K562 (cell line): ENCODE measurements around the gene FSD1L. TPM values are rescaled to one million over a fixed set of nuclear protein-coding genes. Genes with fewer than 3 reads are reported as not detected.

Experiments
- ATAC-seq: fragments of 200-7000 bp; cut with Tn5 transposase; 3 replicates; pipeline ENCODE4 v1.9.1; 2020; ENCODE audit warnings: moderate library complexity
- BruUV-seq: library from RNA; stranded (reverse); fragments of 400-500 nt; replicated peaks from 2 replicates; lab custom pipeline; 2021; lab: Mats Ljungman, UMichigan
- CTCF ChIA-PET: fragments of 300-600 bp; formaldehyde crosslinking; extraction: SDS; loops from one replicate; lab custom pipeline; 2021; ENCODE audit warnings: low intra/inter-chr PET ratio; lab: Yijun Ruan, JAX
- POLR2A ChIA-PET: fragments of 300-600, 350-650 bp; sonication (Branson Sonifier 250); formaldehyde crosslinking; extraction: SDS; loops from one replicate; lab custom pipeline; 2021; ENCODE audit warnings: antibody characterized with exemption, inconsistent platforms; lab: Yijun Ruan, JAX
- DNase-seq, 4 experiments: peaks; one replicate each; pipeline versions ENCODE4 v3.0.0 to v3.0.0-alpha.2; 2011 to 2018; ENCODE audit warnings: low spot score in 3 of 4, mixed read lengths in 3 of 4; ENCODE audit errors: extremely low read depth in 1 of 4
- FAIRE-seq: peaks from 2 replicates; lab custom pipeline; 2011; peaks lifted over from hg19 to GRCh38; lab: Jason Lieb, UNC
- H2AFZ ChIP-seq: 2 replicates; pipeline ENCODE4 v1.6.0; 2011; ENCODE audit warnings: low read depth, low read length, control low read depth, inconsistent platforms
- H3K27ac ChIP-seq: fragments of 200-600 bp; 3 replicates; pipeline ENCODE4 v1.8.0; 2011; ENCODE audit warnings: low read depth, mild to moderate bottlenecking, control low read depth, inconsistent platforms, low read length, moderate library complexity, mixed read lengths; ENCODE audit errors: extremely low read depth
- H3K27me3 ChIP-seq, 2 experiments: fragments of 300-600 bp in 1 of 2; 2 replicates in 1 of 2; 3 replicates in 1 of 2; pipeline versions ENCODE4 v1.6.0 to v1.8.0; 2011; ENCODE audit warnings: inconsistent platforms in 2 of 2, low read length in 2 of 2, mild to moderate bottlenecking in 1 of 2, mixed read lengths in 1 of 2, moderate library complexity in 1 of 2; ENCODE audit not compliant: control insufficient read depth in 2 of 2, insufficient read depth in 2 of 2
- H3K36me3 ChIP-seq: fragments of 300-600 bp; 3 replicates; pipeline ENCODE4 v1.8.0; 2011; ENCODE audit warnings: mild to moderate bottlenecking, low read length, inconsistent platforms; ENCODE audit not compliant: control insufficient read depth, insufficient read depth
- H3K4me1 ChIP-seq, 2 experiments: fragments of 200-600 bp in 1 of 2; replicated peaks in 1 of 2; 2 replicates in 1 of 2; 3 replicates in 1 of 2; pipeline versions ENCODE4 v1.5.1 to v1.8.0; 2011; ENCODE audit warnings: inconsistent platforms in 2 of 2, low read length in 2 of 2, mild to moderate bottlenecking in 1 of 2, mixed read lengths in 1 of 2, moderate library complexity in 1 of 2; ENCODE audit not compliant: control insufficient read depth in 2 of 2, insufficient read depth in 2 of 2
- H3K4me2 ChIP-seq: 2 replicates; pipeline ENCODE4 v1.6.1; 2011; ENCODE audit warnings: low read length, control low read depth, inconsistent platforms, mixed read lengths; ENCODE audit not compliant: insufficient read depth
- H3K4me3 ChIP-seq: fragments of 200-600 bp; sonication (generic), shearing (Covaris generic); 2 replicates; pipeline ENCODE4 v1.5.1; 2016; ENCODE audit warnings: control low read depth, inconsistent platforms
- H3K79me2 ChIP-seq: fragments of 200-600 bp; 3 replicates; pipeline ENCODE4 v1.8.0; 2011; ENCODE audit warnings: low read length, inconsistent platforms; ENCODE audit not compliant: control insufficient read depth, insufficient read depth
- H3K9ac ChIP-seq, 2 experiments: 2 replicates each; pipeline versions ENCODE4 v1.6.0 to v1.6.1; 2011; ENCODE audit warnings: low read depth in 2 of 2, low read length in 2 of 2, control low read depth in 1 of 2, inconsistent platforms in 1 of 2, mild to moderate bottlenecking in 1 of 2, mixed read lengths in 1 of 2; ENCODE audit not compliant: insufficient read depth in 1 of 2
- H3K9me1 ChIP-seq: one replicate; pipeline ENCODE4 v1.6.0; 2011; ENCODE audit warnings: inconsistent platforms, mild to moderate bottlenecking, low read length, moderate library complexity; ENCODE audit not compliant: control insufficient read depth, insufficient read depth
- H3K9me3 ChIP-seq: replicated peaks from 2 replicates; pipeline ENCODE4 v1.5.1; 2011; ENCODE audit warnings: low read depth, low read length, inconsistent platforms; ENCODE audit not compliant: control insufficient read depth, insufficient read depth
- H4K20me1 ChIP-seq: replicated peaks from 2 replicates; pipeline ENCODE4 v1.6.1; 2011; ENCODE audit warnings: low read length, inconsistent platforms, mixed read lengths; ENCODE audit not compliant: control insufficient read depth, insufficient read depth
- BRCA1 ChIP-seq, 2 experiments: fragments of 450-650 bp in 1 of 2; sonication (generic) in 1 of 2; formaldehyde crosslinking in 1 of 2; IDR thresholded peaks; 2 replicates each; pipeline versions ENCODE4 v1.5.0 to v1.6.1; 2017 to 2020; ENCODE audit warnings: mild to moderate bottlenecking in 1 of 2, missing genetic modification reagents in 1 of 2
- CREB5 ChIP-seq: fragments of 250-450 bp; sonication (Bioruptor Pico); IDR thresholded peaks from 2 replicates; pipeline ENCODE4 v1.5.0; 2020; ENCODE audit warnings: mild to moderate bottlenecking
- KAT8 ChIP-seq: fragments of 450-650 bp; IDR thresholded peaks from 2 replicates; pipeline ENCODE4 v1.6.1; 2016; ENCODE audit warnings: low read depth, mild to moderate bottlenecking
- MAFK ChIP-seq: IDR thresholded peaks from 2 replicates; pipeline ENCODE4 v1.6.1; 2011; ENCODE audit warnings: low read length, improper control_type of control experiment
- MTA3 ChIP-seq: fragments of 450-650 bp; formaldehyde crosslinking; IDR thresholded peaks from 2 replicates; pipeline ENCODE4 v1.6.1; 2017; ENCODE audit warnings: mild to moderate bottlenecking, borderline replicate concordance
- PBX2 ChIP-seq, 2 experiments: IDR thresholded peaks in 1 of 2; conservative IDR thresholded peaks in 1 of 2; 2 replicates each; pipeline ENCODE4 v1.6.1; 2016; ENCODE audit warnings: low read depth in 2 of 2, mild to moderate bottlenecking in 1 of 2, missing compliant biosample characterization in 1 of 2, missing genetic modification characterization in 1 of 2, moderate library complexity in 1 of 2
- ZBTB12 ChIP-seq: fragments of 250-450 bp; sonication (Bioruptor Pico); IDR thresholded peaks from 2 replicates; pipeline ENCODE4 v1.4.0; 2020
- ZBTB9 ChIP-seq: fragments of 450-650 bp; formaldehyde crosslinking; IDR thresholded peaks from 2 replicates; pipeline ENCODE4 v1.4.0; 2020; ENCODE audit warnings: mild to moderate bottlenecking, moderate library complexity
- ZNF23 ChIP-seq: fragments of 250-450 bp; sonication (Bioruptor Pico); IDR thresholded peaks from 2 replicates; pipeline ENCODE4 v1.4.0; 2020; ENCODE audit warnings: mild to moderate bottlenecking
- ZNF41 ChIP-seq: fragments of 250-450 bp; sonication (Bioruptor Pico); conservative IDR thresholded peaks from 2 replicates; pipeline ENCODE4 v1.4.0; 2020; ENCODE audit warnings: mild to moderate bottlenecking
- WGBS: fragments of 100-300 bp; shearing (Covaris generic); methylation state at CpG from one replicate; pipeline ENCODE4 v1.1.6; 2016; ENCODE audit warnings: low coverage, mixed read lengths; ENCODE audit not compliant: insufficient coverage; ENCODE audit errors: missing lambda C conversion rate; 5-methylcytosine and 5-hydroxymethylcytosine counted together
- in situ Hi-C: fragments of 300-500 bp; cut with MboI; formaldehyde crosslinking; loops from 4 replicates; pipeline ENCODE4 v1.15.0; 2018; ENCODE audit warnings: inconsistent platforms, mixed read lengths
- intact Hi-C: fragments of 100-400 bp; cut with micrococcal nuclease; formaldehyde crosslinking; loops from 2 replicates; pipeline ENCODE4 v1.14.2; 2022
- polyA plus RNA-seq, 8 experiments: library from polyadenylated mRNA; depleted of rRNA in 4 of 8; stranded (reverse) in 5 of 8; unstranded in 3 of 8; fragments of >200 nt; fragmentation: Nextera tagmentation in 2 of 8; fragmentation: Illumina TruSeq in 1 of 8; extraction: Ambion mirVana in 2 of 8; extraction: Trizol in 1 of 8; gene quantifications; 2 replicates each; pipeline versions ENCODE4 v1.2.1 to v1.2.3, GENCODE V29; 2011 to 2014; ENCODE audit warnings: inconsistent platforms in 1 of 8, missing spikeins in 1 of 8
- total RNA-seq, 7 experiments: library from RNA; depleted of rRNA in 6 of 7; stranded (reverse); fragments of >200 nt in 6 of 7; fragmentation: Illumina TruSeq in 2 of 7; extraction: Trizol in 2 of 7; gene quantifications; 2 replicates each; pipeline versions ENCODE4 v1.2.1 to v1.2.3, GENCODE V29; 2011 to 2021; ENCODE audit warnings: low replicate concordance in 1 of 7

Gene FSD1L
- total and polyA plus RNA-seq, 9 of the 15 experiments (the other 6 are each of a cell fraction or from before 2014, with no cell fraction given) = 0.95 to 4.2 (median 2.1) TPM

- intact Hi-C loops = no loop called here
- H2AFZ ChIP-seq = no peak overlapping the region
- no peak overlapping the region for H3K4me3 ChIP-seq
- no peak overlapping the region for H3K4me2 ChIP-seq
- DNase-seq (no peak), FAIRE-seq (no peak), ATAC-seq (no peak)
- H3K9ac ChIP-seq = no peak overlapping the region
- no peaks in the 10 kb centered on the region for H3K79me2 ChIP-seq
- H3K9me1 ChIP-seq = no peaks in the 10 kb centered on the region
- H4K20me1 ChIP-seq = no peaks in the 10 kb centered on the region
- H3K27ac ChIP-seq = no peak overlapping the region
- H3K4me1 ChIP-seq = no peaks in the 10 kb centered on the region
- POLR2A ChIA-PET = interaction anchor here (0.6 to 1.0 kb wide), 2 partner anchors 9 to 94 kb away, joined by 3 read pairs; no protein-coding TSS in a partner anchor
- no TSS peak for BruUV-seq
- CTCF ChIA-PET = no interaction called here
- peaks cover 3 to 5% of the 10 kb centered on the region in 2 experiments; a peak in 2 of 5 replicates for H3K27me3 ChIP-seq
- in situ Hi-C loops = no loop called here
- no peaks in the 10 kb centered on the region for H3K9me3 ChIP-seq
- H3K36me3 ChIP-seq = no peaks in the 10 kb centered on the region
- 5% methylated on average over 2 of the region's 2 CpGs for WGBS
- no peak for TF ChIP-seq BRCA1 (IDR thresholded peaks at IDR 0.05)
- TF ChIP-seq BRCA1 (CRISPR knock-in tag; IDR thresholded peaks at IDR 0.05) = no peak
- no peak for TF ChIP-seq ZBTB12 (CRISPR knock-in tag)
- no peak for TF ChIP-seq ZNF23
- no peak for TF ChIP-seq MAFK
- no peak for TF ChIP-seq PBX2 (CRISPR knock-in tag; IDR thresholded peaks at IDR 0.05; ENCODE audit: low read depth)
- no peak for TF ChIP-seq PBX2 (tag; conservative IDR thresholded peaks at IDR 0.05; ENCODE audit: low read depth)
- no peak for TF ChIP-seq KAT8
- no peak for TF ChIP-seq ZNF41 (CRISPR knock-in tag)
- no peak for TF ChIP-seq MTA3
- TF ChIP-seq ZBTB9 (CRISPR knock-in tag) = no peak
- no peak for TF ChIP-seq CREB5 (CRISPR knock-in tag)
Measured at GRCh38 chr9:105432247-105432842, 15.5 kb upstream of the FSD1L start.
